SU-DHL-6 (cell line): ENCODE results near the gene CXCL8.

Source experiments
- H2AFZ ChIP-seq: fragments of 200-600 bp; sonication (generic); 2 replicates; pipeline ENCODE4 v1.6.1; 2014; ENCODE audit warnings: low read depth, mild to moderate bottlenecking, moderate library complexity, mixed read lengths, antibody characterized with exemption, low read length; ENCODE audit not compliant: severe bottlenecking
- H3F3A ChIP-seq: fragments of 200-600 bp; shearing (Covaris generic); 2 replicates; pipeline ENCODE4 v1.6.0; 2016; ENCODE audit warnings: antibody characterized with exemption, mild to moderate bottlenecking; ENCODE audit not compliant: insufficient read depth
- H3K27ac ChIP-seq: fragments of 200-600 bp; sonication (generic); 2 replicates; pipeline ENCODE4 v1.5.1; 2016; ENCODE audit warnings: low read depth, mild to moderate bottlenecking, low read length, moderate library complexity, mixed read lengths
- H3K27me3 ChIP-seq: fragments of 200-600 bp; sonication (generic), shearing (Covaris generic); 2 replicates; pipeline ENCODE4 v1.6.0; 2014; ENCODE audit warnings: mild to moderate bottlenecking, low read length
- H3K36me3 ChIP-seq: fragments of 200-600 bp; sonication (generic); 2 replicates; pipeline ENCODE4 v1.6.1; 2014; ENCODE audit warnings: mild to moderate bottlenecking, low read length, mixed read lengths
- H3K4me2 ChIP-seq: fragments of 300-600, 200-600 bp; shearing (Covaris generic), sonication (generic); 2 replicates; pipeline ENCODE4 v1.6.0; 2014; ENCODE audit warnings: low read length, low read depth, mild to moderate bottlenecking; ENCODE audit not compliant: poor library complexity, severe bottlenecking
- H3K4me3 ChIP-seq: fragments of 200-600 bp; sonication (generic); 2 replicates; pipeline ENCODE4 v1.5.1; 2014; ENCODE audit warnings: antibody characterized with exemption, low read length, mild to moderate bottlenecking, mixed read lengths; ENCODE audit not compliant: insufficient read depth, poor library complexity, severe bottlenecking
- H3K79me2 ChIP-seq: fragments of 200-600 bp; sonication (generic); 2 replicates; pipeline ENCODE4 v1.6.1; 2014; ENCODE audit warnings: mild to moderate bottlenecking, low read length, moderate library complexity; ENCODE audit not compliant: insufficient read depth
- H3K9ac ChIP-seq: fragments of 200-600 bp; sonication (generic); 2 replicates; pipeline ENCODE4 v1.7.0; 2014; ENCODE audit warnings: mild to moderate bottlenecking, low read length
- H3K9me2 ChIP-seq: fragments of 200-600 bp; sonication (generic); replicated peaks from 2 replicates; pipeline ENCODE4 v1.6.1; 2014; ENCODE audit warnings: low read length; ENCODE audit not compliant: insufficient read depth
- H3K9me3 ChIP-seq: fragments of 200-600 bp; sonication (generic); 2 replicates; pipeline ENCODE4 v1.6.1; 2014; ENCODE audit warnings: low read length, mixed read lengths; ENCODE audit not compliant: insufficient read depth
- H4K20me1 ChIP-seq: fragments of 200-600 bp; sonication (generic); 2 replicates; pipeline ENCODE4 v1.6.1; 2014; ENCODE audit warnings: low read depth, mild to moderate bottlenecking, antibody characterized with exemption, low read length, moderate library complexity, mixed read lengths
- EZH2phosphoT487 ChIP-seq: fragments of 200-600 bp; sonication (generic), shearing (Covaris generic); conservative IDR thresholded peaks from 2 replicates; pipeline ENCODE4 v1.6.1; 2018; ENCODE audit warnings: mild to moderate bottlenecking, antibody characterized with exemption, low read length, moderate library complexity, mixed read lengths
- TF ChIP-seq, protein P1 (sequence below): fragments of 200-600 bp; sonication (generic); IDR thresholded peaks from one replicate; pipeline ENCODE4 v1.5.1; 2017; ENCODE audit warnings: antibody characterized with exemption, mild to moderate bottlenecking, low read length, moderate library complexity; ENCODE audit not compliant: insufficient read depth, poor library complexity, severe bottlenecking

Gene CXCL8

DNA sequence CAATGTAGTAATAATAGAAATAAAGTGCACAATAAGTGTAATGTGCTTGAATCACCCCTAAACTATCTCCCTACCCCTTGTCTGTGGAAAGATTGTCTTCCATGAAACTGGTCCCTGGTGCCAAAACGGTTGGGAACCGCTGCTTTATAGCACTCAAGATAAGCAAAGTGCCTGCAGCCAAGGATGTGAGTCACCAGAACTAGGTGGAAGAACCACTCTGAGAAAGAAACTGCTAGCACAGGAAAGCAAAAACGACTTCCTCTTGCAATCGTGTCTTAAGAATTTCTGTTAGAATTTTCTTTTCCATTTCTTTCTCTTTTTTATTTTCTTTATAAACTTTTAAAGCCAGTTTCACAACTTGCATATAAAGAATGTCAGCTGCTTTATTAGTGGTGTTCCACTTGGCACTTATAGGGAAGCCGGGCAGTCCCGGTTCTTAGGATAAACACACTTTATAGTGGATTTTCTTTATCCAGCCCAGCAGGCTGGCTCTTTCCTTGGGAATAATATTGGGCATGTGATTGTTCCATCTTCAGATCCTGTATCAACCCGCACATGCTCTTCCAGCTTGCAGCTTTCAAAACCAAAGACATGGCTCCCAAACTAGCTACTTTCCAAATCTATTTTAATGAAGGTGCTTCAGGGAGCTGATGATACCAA lies 32.3 kb upstream of the CXCL8 start:
- H3K4me2 ChIP-seq: no peak overlapping the region
- no peaks in the 10 kb centered on the region for H4K20me1 ChIP-seq
- H3K9me2 ChIP-seq: no peaks in the 10 kb centered on the region
- H3K79me2 ChIP-seq: no peaks in the 10 kb centered on the region
- no peak overlapping the region for H3K4me3 ChIP-seq
- no peak overlapping the region for H3K27ac ChIP-seq
- no peaks in the 10 kb centered on the region for H3K36me3 ChIP-seq
- H3F3A ChIP-seq: no peaks in the 10 kb centered on the region
- TF ChIP-seq, protein P1, sequence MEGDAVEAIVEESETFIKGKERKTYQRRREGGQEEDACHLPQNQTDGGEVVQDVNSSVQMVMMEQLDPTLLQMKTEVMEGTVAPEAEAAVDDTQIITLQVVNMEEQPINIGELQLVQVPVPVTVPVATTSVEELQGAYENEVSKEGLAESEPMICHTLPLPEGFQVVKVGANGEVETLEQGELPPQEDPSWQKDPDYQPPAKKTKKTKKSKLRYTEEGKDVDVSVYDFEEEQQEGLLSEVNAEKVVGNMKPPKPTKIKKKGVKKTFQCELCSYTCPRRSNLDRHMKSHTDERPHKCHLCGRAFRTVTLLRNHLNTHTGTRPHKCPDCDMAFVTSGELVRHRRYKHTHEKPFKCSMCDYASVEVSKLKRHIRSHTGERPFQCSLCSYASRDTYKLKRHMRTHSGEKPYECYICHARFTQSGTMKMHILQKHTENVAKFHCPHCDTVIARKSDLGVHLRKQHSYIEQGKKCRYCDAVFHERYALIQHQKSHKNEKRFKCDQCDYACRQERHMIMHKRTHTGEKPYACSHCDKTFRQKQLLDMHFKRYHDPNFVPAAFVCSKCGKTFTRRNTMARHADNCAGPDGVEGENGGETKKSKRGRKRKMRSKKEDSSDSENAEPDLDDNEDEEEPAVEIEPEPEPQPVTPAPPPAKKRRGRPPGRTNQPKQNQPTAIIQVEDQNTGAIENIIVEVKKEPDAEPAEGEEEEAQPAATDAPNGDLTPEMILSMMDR: no peak
- no peak for TF ChIP-seq EZH2phosphoT487
- no peak overlapping the region for H2AFZ ChIP-seq
- no peaks in the 10 kb centered on the region for H3K9me3 ChIP-seq
- no peak overlapping the region for H3K9ac ChIP-seq
- H3K27me3 ChIP-seq: no peaks in the 10 kb centered on the region

DNA sequence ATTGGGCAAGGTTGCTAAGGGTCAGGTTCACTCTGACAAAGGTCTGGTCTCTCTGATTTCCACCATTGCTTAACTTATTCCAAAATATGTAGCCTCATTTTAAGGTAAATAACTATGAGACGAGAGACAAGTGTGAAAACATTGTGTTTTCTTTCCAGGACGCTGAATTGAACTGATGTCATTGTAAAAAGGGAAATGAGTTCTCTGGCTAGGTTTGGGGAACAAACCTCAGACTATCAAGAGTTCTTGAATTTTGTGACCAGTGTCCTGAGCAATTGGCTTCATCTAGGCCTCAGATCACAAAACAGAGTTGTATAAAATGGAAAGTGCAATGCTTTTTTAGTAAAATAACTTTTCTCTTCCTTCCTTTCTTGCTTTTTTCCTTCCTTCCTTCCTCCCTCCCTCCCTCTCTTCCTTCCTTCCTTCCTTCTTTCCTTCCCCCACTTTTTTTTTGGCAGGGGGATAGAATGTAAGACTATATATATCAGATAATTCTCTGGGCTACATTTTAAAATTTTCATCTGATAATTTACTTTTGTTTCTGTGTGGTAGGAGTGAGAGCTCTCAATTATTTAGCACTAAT lies 30.8 kb upstream of the CXCL8 start:
- Histone ChIP-seq H3K79me2 (no peaks in the 10 kb centered on the region), H2AFZ (no peak overlapping the region), H3K9me2 (no peaks in the 10 kb centered on the region), H3K36me3 (no peaks in the 10 kb centered on the region), H3F3A (no peaks in the 10 kb centered on the region), H3K27me3 (no peaks in the 10 kb centered on the region), H3K9ac (no peak overlapping the region), H3K4me3 (no peak overlapping the region), H3K4me2 (no peak overlapping the region), H3K9me3 (no peaks in the 10 kb centered on the region), H3K27ac (no peak overlapping the region), H4K20me1 (no peaks in the 10 kb centered on the region)
- TF ChIP-seq, protein P1: no peak
- no peak for TF ChIP-seq EZH2phosphoT487

DNA sequence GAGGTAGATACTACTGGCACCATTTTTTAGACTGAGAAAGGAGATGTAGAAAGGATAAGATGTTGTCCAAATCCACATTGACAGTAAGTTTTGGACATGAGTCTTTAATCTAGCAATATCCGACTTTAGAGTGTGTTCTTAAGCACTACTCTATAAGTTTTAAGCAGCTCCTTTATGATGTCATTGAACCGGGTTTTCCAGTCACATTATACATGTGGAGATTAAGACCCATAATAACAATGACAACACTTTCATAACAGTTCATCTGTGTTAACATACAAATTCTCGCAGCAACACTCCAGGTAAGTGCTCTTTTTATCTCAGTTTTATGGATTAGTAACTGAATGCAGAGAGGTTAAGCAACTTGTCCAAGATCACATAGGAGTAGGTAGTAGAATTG lies 30.3 kb upstream of the CXCL8 start:
- Histone ChIP-seq H3K4me3 (no peak overlapping the region), H4K20me1 (no peaks in the 10 kb centered on the region), H3F3A (no peaks in the 10 kb centered on the region), H3K4me2 (no peak overlapping the region), H3K9me2 (no peaks in the 10 kb centered on the region), H3K27ac (no peak overlapping the region), H3K9ac (no peak overlapping the region), H2AFZ (no peak overlapping the region), H3K79me2 (no peaks in the 10 kb centered on the region), H3K27me3 (no peaks in the 10 kb centered on the region), H3K9me3 (no peaks in the 10 kb centered on the region), H3K36me3 (no peaks in the 10 kb centered on the region)
- TF ChIP-seq EZH2phosphoT487: no peak
- TF ChIP-seq, protein P1: no peak
